OCI-LY7 (cell line): ENCODE measurements around the gene MTSS2. TPM values are rescaled to one million over a fixed set of nuclear protein-coding genes. Genes with fewer than 3 reads are reported as not detected.

Experiments
- BruUV-seq: library from RNA; stranded (reverse); fragments of 400-500 nt; replicated peaks from 2 replicates; lab custom pipeline; 2021; lab: Mats Ljungman, UMichigan
- CTCF ChIA-PET: fragments of 300-600 bp; sonication (Branson Sonifier 250); formaldehyde crosslinking; loops from one replicate; lab custom pipeline; 2022; ENCODE audit warnings: antibody characterized with exemption; ENCODE audit not compliant: unreplicated experiment; lab: Charles Lee
- POLR2A ChIA-PET: fragments of 300-600 bp; sonication (Branson Sonifier 250); formaldehyde crosslinking; loops from one replicate; lab custom pipeline; 2022; ENCODE audit warnings: antibody characterized with exemption; lab: Charles Lee
- DNase-seq: peaks from one replicate; pipeline ENCODE4 v3.0.0-alpha.2; 2015; ENCODE audit warnings: low spot score
- H2AFZ ChIP-seq: fragments of 200-600 bp; sonication (generic), shearing (Covaris generic); 2 replicates; pipeline ENCODE4 v1.6.1; 2014; ENCODE audit warnings: mild to moderate bottlenecking, antibody characterized with exemption, low read length, moderate library complexity
- H3K27ac ChIP-seq: fragments of 200-600 bp; sonication (generic); 2 replicates; pipeline ENCODE4 v1.5.1; 2014; ENCODE audit warnings: mixed run types, low read depth, mild to moderate bottlenecking, moderate library complexity, low read length, inconsistent platforms; ENCODE audit not compliant: poor library complexity, severe bottlenecking
- H3K36me3 ChIP-seq: fragments of 200-600 bp; sonication (generic); 2 replicates; pipeline ENCODE4 v1.6.1; 2014; ENCODE audit warnings: mild to moderate bottlenecking, antibody characterized with exemption, low read length, moderate library complexity, mixed read lengths; ENCODE audit not compliant: insufficient read depth
- H3K4me1 ChIP-seq: fragments of 200-600 bp; sonication (generic); 2 replicates; pipeline ENCODE4 v1.5.1; 2014; ENCODE audit warnings: mild to moderate bottlenecking, low read length; ENCODE audit not compliant: insufficient read depth, poor library complexity, severe bottlenecking
- H3K4me2 ChIP-seq: fragments of 200-600 bp; sonication (generic); 2 replicates; pipeline ENCODE4 v1.6.1; 2014; ENCODE audit warnings: mild to moderate bottlenecking, low read length
- H3K4me3 ChIP-seq: fragments of 200-600 bp; sonication (generic); 2 replicates; pipeline ENCODE4 v1.5.1; 2014; ENCODE audit warnings: mild to moderate bottlenecking, low read depth, low read length; ENCODE audit not compliant: poor library complexity, severe bottlenecking
- H3K79me2 ChIP-seq: fragments of 200-600 bp; sonication (generic); 2 replicates; pipeline ENCODE4 v1.6.1; 2016; ENCODE audit warnings: low read depth, mild to moderate bottlenecking, low read length, moderate library complexity, mixed read lengths; ENCODE audit not compliant: insufficient read depth
- H3K9me2 ChIP-seq: fragments of 200-600 bp; sonication (generic); 2 replicates; pipeline ENCODE4 v1.6.1; 2016; ENCODE audit warnings: mild to moderate bottlenecking, low read length, mixed read lengths; ENCODE audit not compliant: insufficient read depth
- H3K9me3 ChIP-seq: fragments of 200-600 bp; sonication (generic); 2 replicates; pipeline ENCODE4 v1.6.1; 2014; ENCODE audit warnings: mild to moderate bottlenecking, mixed run types, low read length, mixed read lengths
- H4K20me1 ChIP-seq: fragments of 200-600 bp; sonication (generic); 2 replicates; pipeline ENCODE4 v1.6.1; 2014; ENCODE audit warnings: mild to moderate bottlenecking, antibody characterized with exemption, low read length, moderate library complexity, mixed read lengths; ENCODE audit not compliant: insufficient read depth
- CTCF ChIP-seq: fragments of 200-600 bp; sonication (generic); conservative IDR thresholded peaks from 2 replicates; pipeline ENCODE4 v1.5.1; 2014; ENCODE audit warnings: mild to moderate bottlenecking, antibody characterized with exemption, low read length, moderate library complexity, mixed read lengths
- EZH2phosphoT487 ChIP-seq: fragments of 200-600 bp; sonication (generic); IDR thresholded peaks from 2 replicates; pipeline ENCODE4 v1.6.1; 2018; ENCODE audit warnings: low read depth, borderline replicate concordance, mild to moderate bottlenecking, mixed run types, antibody characterized with exemption, low read length, moderate library complexity, mixed read lengths
- intact Hi-C: fragments of 100-400 bp; cut with micrococcal nuclease; formaldehyde crosslinking; loops from one replicate; pipeline ENCODE4 v1.10.0; 2022; ENCODE audit not compliant: unreplicated experiment
- total RNA-seq, 2 experiments: library from RNA; depleted of rRNA in 1 of 2; stranded (reverse); fragments of >200 nt in 1 of 2; shearing (Covaris generic) in 1 of 2; gene quantifications; 2 replicates each; pipeline ENCODE4 v1.2.3, GENCODE V29; 2014 to 2022

MTSS2 gene
- total RNA-seq, 2 experiments from 2014 or later, result 0.17 to 0.19 TPM

GRCh38 chr16:70681382-70682238, 4.2 kb downstream of the MTSS2 start:
- CTCF ChIA-PET, result no interaction called here
- Histone ChIP-seq H3K4me1 (no peaks in the 10 kb centered on the region), H3K4me3 (no peak overlapping the region), H3K9me2 (no peaks in the 10 kb centered on the region), H3K4me2 (no peak overlapping the region), H3K9me3 (no peaks in the 10 kb centered on the region), H4K20me1 (no peaks in the 10 kb centered on the region), H3K36me3 (no peaks in the 10 kb centered on the region), H3K27ac (no peak overlapping the region), H2AFZ (no peak overlapping the region), H3K79me2 (no peaks in the 10 kb centered on the region)
- POLR2A ChIA-PET, result no interaction called here
- intact Hi-C loops, result loop anchor here (5.0 kb wide), 1 partner anchor 91 kb away; no protein-coding TSS in a partner anchor
- no TSS peak for BruUV-seq
- DNase-seq, result no peak
- TF ChIP-seq CTCF, result no peak

GRCh38 chr16:70680495-70681381, 5.1 kb downstream of the MTSS2 start:
- no peak for TF ChIP-seq CTCF
- TF ChIP-seq EZH2phosphoT487, result no peak
- no peak for DNase-seq
- ChIA-PET POLR2A (no interaction called here), CTCF (no interaction called here)
- Histone ChIP-seq H3K36me3 (no peaks in the 10 kb centered on the region), H3K79me2 (no peaks in the 10 kb centered on the region), H3K4me1 (no peaks in the 10 kb centered on the region), H3K9me3 (no peaks in the 10 kb centered on the region), H3K4me2 (no peak overlapping the region; the same call in 1 of the 2 replicates), H4K20me1 (no peaks in the 10 kb centered on the region), H3K9me2 (no peaks in the 10 kb centered on the region), H3K27ac (no peak overlapping the region), H2AFZ (no peak overlapping the region), H3K4me3 (no peak overlapping the region)
- no TSS peak for BruUV-seq
- intact Hi-C loops, result loop anchor here (5.0 kb wide), 1 partner anchor 92 kb away; no protein-coding TSS in a partner anchor
